Fibroblast of lung (primary cell): ENCODE measurements around the gene PRKCD. TPM values are rescaled to one million over a fixed set of nuclear protein-coding genes. Genes with fewer than 3 reads are reported as not detected.

ENCODE experiments used
- DNase-seq, 2 donors: peaks; one replicate each; pipeline versions ENCODE4 v3.0.0 to v3.0.0-alpha.2; 2010; ENCODE audit warnings: low read depth in 2 of 2
- H2AFZ ChIP-seq: 2 replicates; pipeline ENCODE4 v1.5.1; 2012; ENCODE audit warnings: low read length, control low read depth, inconsistent platforms
- H3K27ac ChIP-seq: 2 replicates; pipeline ENCODE4 v1.5.1; 2011; ENCODE audit warnings: low read length, control low read depth; ENCODE audit not compliant: insufficient read depth
- H3K27me3 ChIP-seq: 2 replicates; pipeline ENCODE4 v1.5.1; 2011; ENCODE audit warnings: mild to moderate bottlenecking, low read length; ENCODE audit not compliant: control insufficient read depth, insufficient read depth
- H3K36me3 ChIP-seq: 2 replicates; pipeline ENCODE4 v1.5.1; 2011; ENCODE audit warnings: low read length; ENCODE audit not compliant: control insufficient read depth, insufficient read depth
- H3K4me1 ChIP-seq: 2 replicates; pipeline ENCODE4 v1.5.1; 2011; ENCODE audit warnings: low read length; ENCODE audit not compliant: control insufficient read depth, insufficient read depth; ENCODE audit errors: extremely low read depth
- H3K4me2 ChIP-seq: 2 replicates; pipeline ENCODE4 v1.5.1; 2011; ENCODE audit warnings: low read length, control low read depth; ENCODE audit not compliant: insufficient read depth; ENCODE audit errors: extremely low read depth
- H3K4me3 ChIP-seq, 4 experiments: fragments of 200-600 bp in 1 of 4; sonication (generic) in 1 of 4; replicated peaks in 1 of 4; 2 replicates each; pipeline ENCODE4 v1.5.1; 2011 to 2016; ENCODE audit warnings: low read length in 4 of 4, low read depth in 3 of 4, mild to moderate bottlenecking in 3 of 4, control low read depth in 2 of 4, inconsistent platforms in 1 of 4, mixed read lengths in 1 of 4; ENCODE audit not compliant: insufficient read depth in 1 of 4; ENCODE audit errors: control extremely low read depth in 1 of 4
- H3K79me2 ChIP-seq: 2 replicates; pipeline ENCODE4 v1.5.1; 2012; ENCODE audit warnings: mild to moderate bottlenecking, low read length, inconsistent platforms; ENCODE audit not compliant: control insufficient read depth, insufficient read depth
- H3K9ac ChIP-seq: 2 replicates; pipeline ENCODE4 v1.5.1; 2011; ENCODE audit warnings: mild to moderate bottlenecking, low read length, control low read depth; ENCODE audit not compliant: insufficient read depth
- H3K9me3 ChIP-seq: 2 replicates; pipeline ENCODE4 v1.5.1; 2012; ENCODE audit warnings: low read depth, low read length; ENCODE audit not compliant: control insufficient read depth, insufficient read depth
- H4K20me1 ChIP-seq: 2 replicates; pipeline ENCODE4 v1.5.1; 2011; ENCODE audit warnings: low read length; ENCODE audit not compliant: control insufficient read depth, insufficient read depth; ENCODE audit errors: extremely low read depth
- CTCF ChIP-seq, 2 donors: IDR thresholded peaks in 1 of 2; conservative IDR thresholded peaks in 1 of 2; 1 replicate in 1 of 2; 2 replicates in 1 of 2; pipeline ENCODE4 v1.5.1; 2011 to 2012; ENCODE audit warnings: low read length in 2 of 2, control low read depth in 1 of 2, inconsistent platforms in 1 of 2, low read depth in 1 of 2, mild to moderate bottlenecking in 1 of 2
- EZH2 ChIP-seq: IDR thresholded peaks from 2 replicates; pipeline ENCODE4 v1.5.1; 2012; ENCODE audit warnings: low read length, control low read depth, mild to moderate bottlenecking; ENCODE audit errors: missing control alignments
- polyA plus RNA-seq, 2 donors: library from polyadenylated mRNA; depleted of rRNA in 1 of 2; stranded (reverse) in 1 of 2; unstranded in 1 of 2; fragments of >200 nt; gene quantifications; 2 replicates each; pipeline ENCODE4 v1.2.1, GENCODE V29; 2011 to 2012; ENCODE audit warnings: missing spikeins in 1 of 2
- total RNA-seq: library from RNA; depleted of rRNA; stranded (reverse); fragments of >200 nt; gene quantifications from 2 replicates; pipeline ENCODE4 v1.2.1, GENCODE V29; 2014

PRKCD gene
- total and polyA plus RNA-seq, 2 donors (not counting 1 experiment from before 2014, with no cell fraction given) = 3.8 to 21.2 TPM

GRCh38 chr3:53230041-53230621 lies 69.1 kb downstream of the PRKCD start:
- H3K9me3 ChIP-seq = no peaks in the 10 kb centered on the region
- no peak for DNase-seq

DNA sequence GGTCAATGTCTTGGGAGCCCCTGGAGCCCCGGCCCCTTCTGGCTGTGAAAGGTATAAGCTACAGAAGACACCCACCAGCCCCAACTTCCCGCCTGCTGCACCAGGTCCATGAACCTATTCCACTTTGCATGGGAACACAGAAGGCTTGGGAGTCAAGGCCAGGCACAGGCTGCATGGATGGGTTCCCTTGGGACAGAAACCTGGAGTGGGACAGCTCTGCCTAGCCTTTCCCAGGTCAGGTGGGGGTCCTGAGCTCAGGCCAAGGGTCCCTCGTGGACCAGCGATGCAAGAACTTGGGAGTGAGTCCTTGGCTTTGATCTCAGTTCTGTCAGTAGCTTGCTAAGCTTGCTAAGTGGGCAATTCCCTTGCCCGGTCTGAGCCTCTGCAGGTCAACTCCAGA lies 69.8 kb downstream of the PRKCD start:
- Histone ChIP-seq H3K4me2 (no peak overlapping the region), H3K36me3 (peaks cover 80% of the 10 kb centered on the region), H3K4me1 (peaks cover 3% of the 10 kb centered on the region), H2AFZ (no peak overlapping the region), H3K9me3 (no peaks in the 10 kb centered on the region), H4K20me1 (no peaks in the 10 kb centered on the region), H3K4me3 (no peak overlapping the region), H3K79me2 (peaks cover 22% of the 10 kb centered on the region), H3K9ac (no peak overlapping the region), H3K27me3 (no peaks in the 10 kb centered on the region), H3K27ac (no peak overlapping the region)
- TF ChIP-seq EZH2 (no peak), CTCF (conservative IDR thresholded peaks at IDR 0.05 in 1 of 2, IDR thresholded peaks at IDR 0.05 in 1 of 2; ENCODE audit: low read depth in 1 of 2, low read length in 2 of 2) (no peak)
- no peak for DNase-seq

More at GRCh38 chr3:53230041-53230621, 69.1 kb downstream of the PRKCD start:
- Histone ChIP-seq H3K4me1 (no peaks in the 10 kb centered on the region), H2AFZ (no peak overlapping the region), H3K4me3 (no peak overlapping the region), H3K36me3 (peaks cover 81% of the 10 kb centered on the region), H3K27me3 (no peaks in the 10 kb centered on the region), H4K20me1 (no peaks in the 10 kb centered on the region), H3K4me2 (no peak overlapping the region), H3K9ac (no peak overlapping the region), H3K27ac (no peak overlapping the region), H3K79me2 (peaks cover 17% of the 10 kb centered on the region)
- TF ChIP-seq CTCF (conservative IDR thresholded peaks at IDR 0.05 in 1 of 2, IDR thresholded peaks at IDR 0.05 in 1 of 2; ENCODE audit: low read depth in 1 of 2, low read length in 2 of 2) (no peak), EZH2 (no peak)

- Histone ChIP-seq H3K4me1 (peaks cover 13% of the 10 kb centered on the region), H3K36me3 (peaks cover 80% of the 10 kb centered on the region), H3K79me2 (peaks cover 32% of the 10 kb centered on the region), H3K9me3 (no peaks in the 10 kb centered on the region), H4K20me1 (no peaks in the 10 kb centered on the region), H2AFZ (no peak overlapping the region), H3K4me3 (no peak overlapping the region), H3K27me3 (no peaks in the 10 kb centered on the region), H3K9ac (no peak overlapping the region), H3K4me2 (no peak overlapping the region), H3K27ac (no peak overlapping the region)
- TF ChIP-seq CTCF (conservative IDR thresholded peaks at IDR 0.05 in 1 of 2, IDR thresholded peaks at IDR 0.05 in 1 of 2; ENCODE audit: low read depth in 1 of 2, low read length in 2 of 2) (no peak), EZH2 (no peak)
- no peak for DNase-seq
These were observed 70.8 kb downstream of the PRKCD start for GRCh38 chr3:53231532-53232511.
